ENCODE results near the gene USP54.

DNA sequence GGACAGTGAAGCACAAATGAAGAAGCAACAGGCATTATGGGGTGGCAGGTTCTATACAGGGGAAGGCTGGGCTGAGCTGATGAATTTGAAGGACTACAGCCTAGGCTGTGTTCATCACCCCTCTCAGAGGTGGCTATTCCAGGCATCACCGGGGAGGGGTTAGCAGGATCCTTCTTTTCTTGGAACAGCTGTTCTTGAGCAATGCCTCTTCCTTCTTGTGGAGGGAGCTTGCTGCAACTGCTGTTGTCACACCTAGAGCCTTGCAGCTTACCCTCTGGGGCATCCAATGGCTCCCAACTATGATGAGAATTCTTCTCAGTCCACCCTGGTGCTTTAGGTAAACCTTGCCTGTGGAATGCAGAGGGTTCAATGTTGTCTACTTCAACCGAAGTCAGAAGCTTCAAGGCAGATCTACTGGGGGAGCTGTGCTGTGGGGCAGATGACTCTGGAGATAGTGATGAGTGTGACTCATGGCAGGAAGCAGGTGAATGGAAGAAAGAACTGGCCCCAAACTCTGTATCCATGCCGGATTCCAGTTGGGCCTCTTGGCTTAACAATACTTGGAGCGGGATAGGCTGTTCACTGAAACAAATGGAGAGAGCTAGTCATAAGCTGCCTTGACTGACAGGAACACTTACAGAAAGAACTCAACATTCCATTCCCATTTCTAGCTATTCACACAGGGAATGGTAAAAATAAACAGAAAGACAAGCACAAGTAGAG is 73.8 kb downstream of the USP54 start:
- TF ChIP-seq, protein P1, sequence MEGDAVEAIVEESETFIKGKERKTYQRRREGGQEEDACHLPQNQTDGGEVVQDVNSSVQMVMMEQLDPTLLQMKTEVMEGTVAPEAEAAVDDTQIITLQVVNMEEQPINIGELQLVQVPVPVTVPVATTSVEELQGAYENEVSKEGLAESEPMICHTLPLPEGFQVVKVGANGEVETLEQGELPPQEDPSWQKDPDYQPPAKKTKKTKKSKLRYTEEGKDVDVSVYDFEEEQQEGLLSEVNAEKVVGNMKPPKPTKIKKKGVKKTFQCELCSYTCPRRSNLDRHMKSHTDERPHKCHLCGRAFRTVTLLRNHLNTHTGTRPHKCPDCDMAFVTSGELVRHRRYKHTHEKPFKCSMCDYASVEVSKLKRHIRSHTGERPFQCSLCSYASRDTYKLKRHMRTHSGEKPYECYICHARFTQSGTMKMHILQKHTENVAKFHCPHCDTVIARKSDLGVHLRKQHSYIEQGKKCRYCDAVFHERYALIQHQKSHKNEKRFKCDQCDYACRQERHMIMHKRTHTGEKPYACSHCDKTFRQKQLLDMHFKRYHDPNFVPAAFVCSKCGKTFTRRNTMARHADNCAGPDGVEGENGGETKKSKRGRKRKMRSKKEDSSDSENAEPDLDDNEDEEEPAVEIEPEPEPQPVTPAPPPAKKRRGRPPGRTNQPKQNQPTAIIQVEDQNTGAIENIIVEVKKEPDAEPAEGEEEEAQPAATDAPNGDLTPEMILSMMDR (conservative IDR thresholded peaks at IDR 0.05; ENCODE audit: low read length), result no peak
- TF ChIP-seq EZH2phosphoT487 (IDR thresholded peaks at IDR 0.05; ENCODE audit: borderline replicate concordance, low read depth, low read length), result no peak
